Stimulated activated CD4-positive, alpha-beta T cell treated with anti-CD3 and anti-CD28 coated beads, Interleukin-1b, Interleukin-23, amount 100 ng/mL, for 48 hours (primary cell): ENCODE results near the gene KLHDC4.

Source experiments
- DNase-seq: peaks from one replicate; pipeline ENCODE4 v3.0.0-alpha.2; 2020

KLHDC4 gene

DNA sequence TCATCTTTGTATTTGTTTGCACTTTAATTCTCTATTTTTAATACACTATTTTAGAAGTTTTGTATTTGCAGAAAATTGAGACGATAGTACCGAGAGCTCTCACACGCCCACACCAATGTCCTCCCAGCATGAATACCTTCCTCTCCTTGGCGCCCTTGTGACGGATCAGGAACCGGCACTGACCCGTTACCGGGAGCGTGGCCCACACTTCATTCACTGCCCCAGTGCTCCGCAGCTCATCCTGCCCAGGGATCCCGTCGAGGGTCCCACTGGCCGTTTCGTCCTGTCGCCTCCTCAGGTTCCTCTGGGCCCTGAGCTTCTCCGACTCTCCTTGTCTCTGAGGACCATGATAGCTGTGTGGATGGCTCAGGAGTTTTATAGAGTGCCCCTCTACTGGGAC is 50.6 kb downstream of the KLHDC4 start:
- no peak for DNase-seq

DNA sequence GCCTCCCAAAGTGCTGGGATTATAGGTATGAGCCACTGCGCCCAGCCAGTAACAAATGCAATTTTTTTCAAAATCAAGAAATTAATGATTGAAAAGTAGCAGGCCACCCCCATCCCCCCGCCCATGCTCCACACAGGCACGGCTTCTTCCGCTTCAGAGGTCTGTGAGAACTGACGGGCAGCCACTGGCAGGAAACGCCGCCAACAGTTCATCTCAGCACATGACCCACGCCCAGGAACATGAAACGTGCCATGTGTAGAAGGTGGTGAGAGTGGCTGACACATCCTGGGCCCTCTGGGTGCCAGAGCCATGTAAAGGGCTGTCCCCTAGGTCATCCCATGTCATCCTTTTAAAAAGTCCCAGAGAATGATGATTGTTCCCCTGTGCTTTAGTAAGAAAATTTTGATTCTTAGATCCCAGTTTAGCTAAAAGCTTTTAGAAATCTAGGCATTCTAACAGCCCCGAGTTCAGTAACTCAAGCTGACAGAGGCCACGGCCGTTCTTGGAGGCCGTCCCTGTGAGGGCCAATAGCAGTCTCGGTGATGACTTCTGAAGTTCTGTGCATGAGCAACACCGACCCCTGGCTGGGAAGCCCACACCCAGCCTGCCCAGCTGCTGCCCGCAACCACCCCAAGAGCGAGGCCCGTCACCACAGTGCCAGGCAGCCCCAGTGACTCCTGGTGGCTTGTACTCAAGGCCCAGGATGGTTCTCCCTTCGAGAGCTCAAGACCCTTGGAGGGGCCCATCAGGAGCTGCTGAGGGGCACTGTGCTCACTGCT is 52.1 kb downstream of the KLHDC4 start:
- peak; percentile 70 for DNase-seq

DNA sequence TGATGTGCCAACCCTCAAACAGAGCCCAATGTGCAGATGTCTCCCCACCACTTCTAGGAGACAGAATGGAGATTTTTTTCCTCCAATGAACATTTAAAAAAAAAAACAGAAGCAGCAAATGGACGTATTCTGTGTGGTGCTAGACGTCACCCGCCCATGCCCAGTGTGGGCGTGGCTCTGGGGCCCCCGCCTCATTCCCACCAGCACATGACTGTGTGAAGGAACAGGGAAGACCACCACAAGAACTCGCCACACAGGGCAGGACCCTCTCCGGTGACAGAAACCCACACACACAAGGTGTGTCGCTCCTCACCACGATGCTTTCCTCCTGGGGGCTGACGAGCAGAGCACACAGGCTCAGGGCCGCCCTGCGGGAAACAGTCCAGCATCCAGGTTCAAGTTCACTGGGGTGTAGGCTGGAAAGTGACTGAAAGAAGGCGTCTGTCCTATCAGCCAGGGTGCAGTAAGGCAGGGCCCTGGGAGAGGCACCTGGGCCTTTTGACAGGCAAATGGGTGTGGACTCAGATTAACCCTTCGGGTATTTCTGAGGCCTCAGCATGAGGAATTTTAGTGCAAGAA is 53.5 kb downstream of the KLHDC4 start:
- no peak for DNase-seq

DNA sequence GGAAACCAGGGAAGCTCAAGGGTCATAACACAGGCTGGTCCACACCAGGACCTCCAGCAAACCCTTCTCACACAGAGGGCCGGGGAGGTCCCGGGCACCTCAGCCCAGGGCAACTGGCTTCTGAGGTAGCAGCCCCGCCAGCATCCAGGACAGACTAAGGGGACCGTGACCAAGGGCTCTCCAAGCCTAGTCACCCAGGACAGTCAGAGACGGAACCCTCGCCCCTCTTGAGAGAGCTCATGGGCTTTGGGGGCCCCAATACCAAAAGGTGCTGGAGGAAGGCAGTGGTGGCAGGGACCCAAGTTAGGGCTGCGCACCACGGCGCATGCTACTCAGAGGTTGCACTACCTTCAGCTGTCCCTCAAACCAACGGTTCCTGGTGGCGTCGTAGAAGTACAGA is 54.9 kb downstream of the KLHDC4 start:
- no peak for DNase-seq

DNA sequence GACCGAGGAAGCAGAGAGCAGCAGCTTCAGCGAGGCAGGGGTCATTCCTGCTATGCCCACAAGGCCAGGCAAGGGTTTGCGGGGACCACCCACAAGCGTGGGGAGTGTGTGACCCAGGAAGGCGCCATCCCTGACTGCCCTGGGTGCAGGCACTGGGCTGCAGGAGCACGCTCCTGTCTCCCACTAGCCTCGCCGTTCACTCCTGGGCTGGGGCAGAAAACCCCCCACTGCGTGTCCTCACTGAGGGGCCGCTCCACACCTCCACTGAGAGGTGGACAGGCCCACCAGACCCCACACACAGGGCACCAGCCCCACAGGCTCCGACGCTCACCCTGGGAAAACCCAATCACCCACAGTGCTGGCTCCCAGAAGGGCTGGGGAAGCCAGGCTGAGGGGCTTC is 56.1 kb downstream of the KLHDC4 start:
- no peak for DNase-seq

DNA sequence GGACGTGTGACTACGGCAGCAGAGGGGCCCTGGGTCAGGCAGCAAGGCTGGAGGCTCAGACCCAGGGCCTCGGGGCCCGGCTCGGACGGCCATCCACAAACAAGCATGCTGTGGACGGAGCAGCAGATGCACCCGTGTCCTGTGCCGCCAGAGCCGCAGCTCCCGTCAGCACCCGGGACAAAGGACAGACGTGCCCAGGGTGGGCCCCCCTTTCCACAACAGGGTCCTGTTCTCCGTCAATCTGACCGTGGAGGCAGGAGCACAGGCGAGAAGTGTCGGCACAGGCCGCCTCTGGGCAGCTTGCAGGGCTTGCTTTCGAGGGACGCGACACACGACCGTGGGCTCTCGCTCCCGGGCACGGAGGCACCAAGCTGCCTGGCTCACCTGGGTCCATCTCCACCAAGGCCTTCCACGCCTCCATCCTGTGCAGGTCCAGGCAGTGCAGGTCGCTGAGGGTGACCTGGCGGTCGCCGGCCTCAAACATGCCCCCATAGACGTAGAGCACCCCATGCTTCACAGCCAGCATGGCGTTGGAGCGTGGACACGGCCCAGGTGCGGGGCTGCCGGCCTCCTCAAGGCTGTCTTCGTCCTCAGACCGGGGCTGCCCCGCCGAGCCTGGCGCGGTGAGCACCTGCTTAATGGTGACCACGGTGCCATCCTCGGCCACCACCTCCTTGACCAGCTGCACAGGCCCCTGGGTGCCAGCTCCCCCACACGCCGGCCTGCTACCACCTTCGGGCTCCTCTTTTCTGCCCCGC is 56.7 kb downstream of the KLHDC4 start:
- no peak for DNase-seq

DNA sequence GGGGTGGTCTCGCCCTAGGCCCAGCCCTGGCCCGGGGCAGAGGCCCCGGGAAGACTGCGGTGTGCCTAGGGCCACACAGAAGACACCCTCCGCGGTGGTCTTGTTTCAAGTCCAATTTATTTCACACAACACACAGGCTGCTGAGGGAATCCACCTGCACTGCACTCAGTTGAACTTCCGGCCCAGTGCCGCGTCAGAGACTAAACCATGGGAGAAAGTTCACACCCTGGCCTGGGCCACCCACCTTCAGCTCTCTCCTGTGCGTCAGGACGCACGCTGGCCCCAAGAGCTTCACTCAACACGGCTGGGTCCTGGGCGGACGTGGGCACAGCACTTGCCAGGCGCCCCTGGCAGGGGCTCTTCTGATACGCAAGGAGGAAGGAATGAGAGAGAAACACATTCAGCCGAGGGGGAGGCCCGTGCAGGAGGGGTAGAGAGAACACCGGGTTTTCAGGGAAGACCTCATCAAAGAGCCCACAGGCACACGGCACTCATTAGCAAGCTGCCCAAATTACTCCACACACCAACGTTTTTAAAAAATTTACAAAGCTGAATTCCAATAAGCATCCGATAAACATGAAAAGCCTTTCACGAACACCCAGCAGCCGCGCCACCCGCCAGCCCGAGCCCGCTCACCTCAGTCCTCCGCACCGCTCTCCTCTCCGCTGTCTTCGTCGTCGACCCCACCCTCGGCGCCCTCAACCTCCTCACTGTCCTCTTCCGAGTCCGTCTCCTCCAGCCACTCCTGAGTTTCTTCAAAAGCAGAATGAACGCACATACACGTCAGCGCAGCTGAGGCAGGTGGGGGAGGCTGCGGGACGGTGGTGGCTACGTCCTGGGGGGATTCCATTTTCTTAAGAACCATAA is 57.8 kb downstream of the KLHDC4 start:
- no peak for DNase-seq

DNA sequence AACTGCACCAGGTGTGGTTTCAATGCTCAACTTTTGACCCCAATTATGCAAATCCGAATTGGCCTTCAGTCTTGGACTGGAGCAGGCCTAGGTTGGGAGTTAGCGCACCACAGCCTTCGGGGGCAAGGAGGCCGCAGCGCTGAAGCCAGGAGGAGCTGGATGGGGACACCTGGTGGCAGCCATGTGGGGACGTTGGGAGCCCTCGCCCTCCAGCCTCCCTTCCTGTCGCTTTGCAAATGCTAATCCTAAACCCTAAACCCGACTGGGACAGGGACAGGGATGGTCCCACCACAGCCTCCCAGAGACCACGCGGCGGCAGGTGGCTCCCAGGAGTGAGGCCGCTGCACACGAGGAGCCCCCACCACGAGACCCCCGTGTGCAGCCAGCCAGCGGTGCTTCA is 58.7 kb downstream of the KLHDC4 start:
- no peak for DNase-seq

DNA sequence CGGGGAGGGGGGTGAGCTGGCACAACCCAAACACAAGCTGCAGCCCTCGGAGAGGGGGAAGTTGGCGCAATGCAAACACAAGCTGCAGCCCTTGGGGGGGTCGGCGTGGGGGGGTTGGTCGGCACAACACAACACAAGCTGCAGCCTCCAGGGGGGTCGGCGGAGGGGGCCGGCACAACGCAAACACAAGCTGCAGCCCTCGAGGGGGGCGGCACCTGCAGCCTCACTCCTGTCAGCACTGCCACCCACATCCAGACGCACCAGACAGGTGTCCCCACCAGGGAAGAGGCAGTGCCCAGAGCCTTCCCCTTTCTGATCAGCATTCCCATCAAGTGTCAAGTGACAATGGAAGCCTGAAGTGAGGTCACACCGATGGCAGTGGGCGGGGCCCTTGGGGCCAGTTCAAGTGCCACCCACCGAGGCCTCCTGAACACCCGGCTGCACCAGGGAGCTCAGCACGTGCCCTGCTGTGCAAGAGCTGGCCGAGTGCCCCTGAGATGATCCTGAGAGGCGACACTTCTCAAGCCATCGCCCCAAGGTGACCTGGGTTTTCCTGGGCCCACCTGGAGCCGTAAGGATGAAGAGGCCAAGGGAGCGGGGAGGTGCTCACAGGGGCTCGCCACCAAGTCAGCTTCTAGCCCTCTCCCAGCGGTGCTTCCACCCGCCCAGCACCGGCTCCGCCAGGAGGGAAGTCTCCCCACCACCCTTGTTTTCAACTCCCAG is 59.3 kb downstream of the KLHDC4 start:
- no peak for DNase-seq

DNA sequence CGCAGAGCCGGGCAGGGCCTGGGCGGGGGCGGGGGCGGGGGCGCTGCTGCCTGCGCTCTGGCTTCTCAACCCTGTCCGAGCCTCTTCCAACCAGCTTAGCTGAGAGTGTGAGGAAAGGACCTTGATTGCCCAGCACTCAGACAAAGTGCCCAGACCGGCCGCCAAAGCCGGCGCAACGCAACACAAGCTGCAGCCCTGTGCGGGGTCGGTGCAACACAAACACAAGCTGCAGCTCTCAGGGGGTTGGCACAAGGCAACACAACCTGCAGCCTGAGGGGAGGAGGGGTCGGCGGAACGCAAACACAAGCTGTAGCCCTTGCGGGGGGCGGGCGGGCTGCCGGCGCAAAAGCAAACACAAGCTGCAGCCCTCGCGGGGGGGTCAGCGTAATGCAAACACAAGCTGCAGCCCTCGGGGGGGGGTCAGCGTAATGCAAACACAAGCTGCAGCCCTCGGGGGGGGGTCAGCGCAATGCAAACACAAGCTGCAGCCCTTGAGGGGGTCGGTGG is 60.0 kb downstream of the KLHDC4 start:
- no peak for DNase-seq

DNA sequence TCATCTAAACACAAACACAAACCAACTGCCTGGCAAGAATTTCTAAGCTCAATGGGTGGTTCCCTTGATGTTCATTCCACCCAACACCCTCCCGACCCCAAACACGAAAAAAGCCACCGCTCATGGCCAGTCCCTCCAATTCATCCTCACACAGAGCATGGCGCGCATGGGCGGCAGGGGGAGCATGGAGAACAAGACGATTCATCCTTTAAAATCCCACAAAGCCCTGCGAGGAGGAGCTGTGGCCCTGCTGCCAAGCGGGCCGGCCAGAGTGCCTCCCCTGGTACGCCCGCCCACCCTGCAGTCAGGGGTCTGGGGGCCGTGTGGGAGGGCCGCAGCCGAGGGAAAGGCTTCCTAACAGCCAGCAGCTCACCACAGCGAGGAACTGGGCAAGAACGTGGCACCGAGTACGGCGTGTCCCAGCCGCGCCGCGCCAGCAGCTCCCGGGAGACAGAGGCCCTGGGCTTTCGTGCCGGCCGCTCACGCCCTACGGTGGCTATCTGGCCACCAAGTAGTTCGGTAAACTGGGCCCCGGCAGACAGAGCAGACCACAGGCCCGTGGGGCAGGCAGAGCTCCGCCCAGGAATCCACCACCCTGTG is 60.9 kb downstream of the KLHDC4 start:
- no peak for DNase-seq

DNA sequence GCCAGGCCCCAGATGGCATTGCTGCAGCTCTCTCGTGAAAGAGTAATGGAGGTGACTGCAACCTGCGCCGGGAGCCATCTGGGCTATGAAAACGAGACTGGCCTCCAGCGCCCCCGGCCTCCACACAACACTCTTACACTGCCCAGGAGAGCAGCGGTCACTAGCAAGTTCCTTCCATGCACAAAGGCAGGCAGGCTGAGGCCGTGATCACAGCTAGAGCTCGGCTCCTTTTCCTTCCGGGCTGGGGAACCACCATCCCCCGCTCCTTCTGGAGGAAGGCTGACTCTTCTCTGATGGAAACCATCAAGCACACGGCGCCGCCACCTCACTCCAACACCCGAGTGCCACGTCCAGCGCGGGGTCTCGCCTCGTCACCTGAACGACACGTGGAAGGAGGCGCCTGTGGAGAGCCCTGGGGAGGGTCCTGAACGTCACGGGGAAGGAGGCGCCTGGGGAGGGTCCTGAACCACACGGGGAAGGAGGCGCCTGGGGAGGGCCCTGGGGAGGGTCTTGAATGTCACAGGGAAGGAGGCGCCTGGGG is 61.9 kb downstream of the KLHDC4 start:
- DNase-seq, result no peak

DNA sequence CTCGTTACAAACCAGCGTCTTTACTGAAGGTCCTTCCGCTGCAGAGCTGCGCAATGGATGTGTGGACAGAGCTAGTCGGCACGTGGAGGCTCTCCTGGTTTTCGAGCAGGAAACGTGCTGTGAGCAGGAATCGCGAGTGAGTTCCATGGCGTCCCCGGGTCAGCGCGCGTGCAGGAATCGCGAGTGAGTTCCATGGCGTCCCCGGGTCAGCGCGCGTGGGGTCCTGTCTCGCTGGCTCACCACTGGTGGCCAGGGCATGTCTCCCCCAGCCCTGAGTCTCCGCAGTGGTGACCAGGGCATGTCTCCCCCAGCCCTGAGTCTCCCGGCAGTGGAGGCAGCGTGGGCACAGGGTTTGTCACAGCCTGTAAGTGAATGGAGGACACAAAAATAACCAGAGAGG is 62.7 kb downstream of the KLHDC4 start:
- DNase-seq, result no peak

DNA sequence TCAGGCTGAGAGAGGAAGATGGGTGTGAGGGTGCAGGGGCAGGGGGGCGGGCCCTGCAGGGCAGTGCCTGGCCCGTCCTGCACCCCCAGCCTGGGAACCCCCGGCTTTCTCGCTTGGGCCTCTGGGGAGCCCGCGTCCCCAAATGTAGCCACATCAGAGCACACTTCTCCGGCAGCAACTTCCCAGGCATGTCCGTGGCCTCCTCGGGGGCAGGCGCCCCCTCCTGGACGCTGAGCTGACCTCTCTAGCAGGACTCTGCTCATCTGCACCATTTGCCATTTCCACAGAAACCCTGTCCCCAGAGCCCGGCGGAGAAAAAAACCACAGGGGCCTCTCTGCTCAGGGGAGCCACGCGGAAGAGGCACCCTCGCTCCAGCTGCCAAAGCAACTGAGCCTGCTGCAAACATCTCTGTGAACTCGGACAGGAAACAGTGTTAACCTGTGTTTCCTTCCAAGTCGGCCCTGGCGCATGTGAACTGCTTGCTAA is 63.4 kb downstream of the KLHDC4 start:
- peak; percentile 46 for DNase-seq

DNA sequence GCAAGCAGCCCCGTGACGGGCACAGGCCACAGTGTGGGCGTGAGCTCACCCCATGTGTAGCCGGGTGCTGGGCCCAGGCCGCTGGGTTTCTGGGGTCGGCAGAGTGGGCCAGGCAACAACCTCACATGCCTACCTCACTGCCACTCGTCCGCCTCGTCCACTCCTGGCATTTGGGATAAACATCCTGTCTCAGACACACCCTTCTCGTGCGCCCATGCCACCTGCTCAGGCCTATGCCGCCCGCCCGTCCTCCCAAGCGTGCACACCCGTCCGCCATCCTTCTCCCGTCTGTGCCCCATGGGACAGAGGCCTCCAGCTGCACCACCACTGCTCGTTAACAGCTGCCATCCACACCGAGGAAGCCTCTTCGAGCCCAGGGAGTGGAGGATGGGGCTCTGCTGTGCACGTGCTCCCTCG is 64.3 kb downstream of the KLHDC4 start:
- DNase-seq, result no peak

DNA sequence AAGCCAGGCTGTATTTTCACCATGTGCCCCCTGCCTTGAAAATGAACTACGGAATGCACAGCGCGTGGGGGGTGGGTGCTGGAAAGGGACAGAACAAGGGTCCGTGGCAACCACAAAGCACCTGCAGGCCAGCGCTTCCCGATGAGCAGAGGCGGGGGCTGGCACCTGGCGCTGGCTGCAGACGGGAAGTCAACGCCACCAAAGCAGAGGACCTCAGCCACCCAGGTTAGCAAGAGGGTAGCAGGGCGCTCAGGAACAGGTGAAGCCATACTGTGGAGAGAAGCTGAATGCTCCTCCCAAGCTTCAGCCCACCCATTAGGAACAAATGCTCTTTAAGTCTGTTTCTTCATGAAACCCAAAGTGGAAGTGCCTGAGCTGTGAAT is 64.7 kb downstream of the KLHDC4 start:
- no peak for DNase-seq

DNA sequence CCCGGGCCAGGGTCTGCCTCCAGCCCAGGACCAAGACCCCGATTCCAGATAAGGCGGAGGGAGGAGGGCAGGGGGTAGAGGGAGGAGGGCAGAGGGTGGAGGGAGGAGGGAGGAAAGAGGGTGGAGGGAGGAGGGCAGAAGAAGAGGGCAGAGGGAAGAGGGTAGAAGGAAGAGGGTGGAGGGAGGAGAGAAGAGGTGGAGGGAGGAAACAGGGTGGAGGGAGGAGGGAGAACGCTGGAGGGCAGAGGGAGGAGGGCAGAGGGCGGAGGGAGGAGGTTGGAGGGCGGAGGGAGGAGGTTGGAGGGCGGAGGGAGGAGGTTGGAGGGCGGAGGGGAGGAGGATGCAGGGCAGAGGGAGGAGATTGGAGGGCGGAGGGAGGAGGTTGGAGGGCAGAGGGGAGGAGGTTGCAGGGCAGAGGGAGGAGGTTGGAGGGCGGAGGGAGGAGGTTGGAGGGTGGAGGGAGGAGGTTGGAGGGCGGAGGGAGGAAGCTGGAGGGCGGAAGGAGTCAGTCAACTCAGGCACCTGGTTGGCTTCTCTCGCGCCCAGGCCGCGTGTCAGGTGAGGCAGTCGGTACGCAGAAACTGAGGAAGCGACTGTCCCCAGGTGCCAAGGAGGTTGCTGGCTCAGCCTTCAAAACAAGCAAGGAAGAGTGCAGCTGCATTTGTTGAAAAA is 65.2 kb downstream of the KLHDC4 start:
- DNase-seq, result no peak

DNA sequence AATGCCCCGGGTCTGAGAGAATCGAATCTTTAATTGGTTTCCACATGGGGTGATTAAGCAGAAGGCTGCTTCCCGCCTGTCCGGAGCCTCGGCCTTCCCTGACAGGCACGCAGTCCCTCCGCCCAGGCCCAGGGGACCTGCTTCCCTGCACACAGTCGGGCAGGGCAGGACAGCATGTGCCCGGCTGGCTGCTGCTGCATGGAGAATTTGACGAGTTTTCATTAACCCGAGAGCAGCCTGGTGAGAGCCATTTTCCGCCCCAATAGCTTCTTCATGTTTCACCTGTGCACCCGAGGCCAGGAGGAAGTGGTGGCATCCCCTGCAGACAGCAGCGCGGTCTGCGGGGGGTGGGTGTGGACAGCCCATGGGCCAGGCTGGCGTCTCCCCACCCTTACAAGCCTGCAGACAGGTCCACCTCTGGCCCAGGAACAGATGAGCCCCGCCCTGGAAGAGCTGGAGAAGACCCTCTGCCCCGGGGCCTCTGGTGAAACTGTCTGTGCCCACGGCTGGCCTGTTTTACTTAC is 67.0 kb downstream of the KLHDC4 start:
- DNase-seq, result no peak

DNA sequence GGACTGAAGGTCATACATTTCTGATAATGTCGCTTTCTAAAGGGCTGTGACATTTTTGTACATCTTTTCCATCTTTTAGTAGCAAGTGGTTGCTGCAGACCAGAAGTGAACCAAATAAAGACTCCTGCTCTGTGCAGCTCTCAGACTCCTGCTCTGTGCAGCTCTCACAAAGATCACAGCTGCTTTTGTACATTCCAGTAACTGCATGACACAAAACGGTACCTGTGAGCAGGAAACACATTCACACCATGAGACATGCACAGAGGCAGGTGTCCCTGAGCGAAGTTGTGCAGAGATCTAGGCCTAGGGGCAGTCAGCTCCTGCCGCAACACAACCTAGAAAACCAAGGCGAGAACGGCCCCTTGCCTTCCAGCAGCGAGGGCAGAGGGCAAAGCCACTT is 67.5 kb downstream of the KLHDC4 start:
- DNase-seq, result peak; percentile 29

DNA sequence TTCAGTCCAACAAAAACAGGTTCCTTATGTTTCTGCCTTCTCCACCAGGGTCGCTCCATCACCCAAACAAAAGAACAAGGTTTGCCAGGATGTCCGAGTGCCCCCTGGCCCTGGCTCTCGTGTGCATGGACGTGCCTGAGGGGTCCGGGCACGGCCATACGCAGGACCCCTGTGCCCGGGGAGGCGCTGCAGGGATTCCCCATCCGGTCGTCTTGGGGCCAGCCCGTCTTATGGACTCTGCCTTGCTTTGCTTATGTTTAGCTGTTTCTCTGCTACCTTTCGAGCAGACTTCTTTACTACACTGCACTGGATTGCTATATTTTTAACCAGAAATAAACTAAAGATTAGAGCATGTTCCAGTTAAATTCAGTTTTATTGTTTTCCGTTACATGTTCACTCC is 68.0 kb downstream of the KLHDC4 start:
- DNase-seq, result no peak

DNA sequence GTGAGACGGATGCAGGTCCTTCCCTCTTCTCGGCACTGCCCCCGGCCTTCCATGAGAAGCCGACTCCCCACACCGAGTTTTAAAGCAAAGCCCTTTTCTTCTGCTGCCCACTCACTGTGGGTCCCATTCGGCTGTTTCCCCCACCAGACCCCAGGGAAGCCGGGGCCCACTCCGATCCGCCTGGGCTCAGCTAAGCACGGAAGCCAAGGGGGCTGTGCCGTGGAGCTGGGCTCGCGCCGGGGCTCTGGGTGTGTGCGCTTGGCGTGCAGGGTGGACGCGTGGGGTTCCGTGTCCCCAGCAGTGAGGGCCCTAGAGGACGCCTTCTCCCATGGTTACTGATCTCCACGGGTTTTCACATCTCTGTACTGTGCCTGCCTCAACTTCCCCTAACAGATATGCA is 68.5 kb downstream of the KLHDC4 start:
- no peak for DNase-seq
